ENCODE measurements around the gene C16orf92. TPM values are rescaled to one million over a fixed set of nuclear protein-coding genes. Genes with fewer than 3 reads are reported as not detected.
A peak's percentile ranks its signal among the peaks of the same experiment; 100 is the strongest.

The C16orf92 gene
- total RNA-seq, 1 donor from 2014 or later: not detected

GRCh38 chr16:30006095-30006473 lies 16.9 kb upstream of the C16orf92 start:
- DNase-seq (ENCODE audit: extremely low spot score, unreplicated experiment): no peak
- Mint-ChIP-seq H3K4me3 (no peak overlapping the region), H3K27me3 (peaks cover 22% of the 10 kb centered on the region), H3K4me1 (ENCODE audit: unreplicated experiment) (no peaks in the 10 kb centered on the region), H3K9me3 (no peaks in the 10 kb centered on the region), H3K27ac (no peak overlapping the region), H3K36me3 (no peaks in the 10 kb centered on the region)
- TF ChIP-seq CTCF (conservative IDR thresholded peaks at IDR 0.05): no peak

- no peak overlapping the region for H3K4me3 Mint-ChIP-seq
Measured at GRCh38 chr16:30006659-30007377, 16.2 kb upstream of the C16orf92 start.

GRCh38 chr16:30007378-30007895 lies 15.6 kb upstream of the C16orf92 start:
- H3K4me3 Mint-ChIP-seq: no peak overlapping the region
- H3K9me3 Mint-ChIP-seq: no peaks in the 10 kb centered on the region
- no peak overlapping the region for H3K27ac Mint-ChIP-seq

More at GRCh38 chr16:30006659-30007377, 16.2 kb upstream of the C16orf92 start:
- no peaks in the 10 kb centered on the region for H3K9me3 Mint-ChIP-seq
- no peak overlapping the region for H3K27ac Mint-ChIP-seq
- peaks cover 23% of the 10 kb centered on the region for H3K27me3 Mint-ChIP-seq
- H3K4me1 Mint-ChIP-seq (ENCODE audit: unreplicated experiment): peaks cover under 1% of the 10 kb centered on the region
- no peaks in the 10 kb centered on the region for H3K36me3 Mint-ChIP-seq
- no peak for TF ChIP-seq CTCF (conservative IDR thresholded peaks at IDR 0.05)
- no peak for DNase-seq (ENCODE audit: extremely low spot score, unreplicated experiment)

GRCh38 chr16:30009085-30009862 lies 13.7 kb upstream of the C16orf92 start:
- H3K4me3 Mint-ChIP-seq: peak overlapping the region; percentile 76
- H3K27me3 Mint-ChIP-seq: peaks cover 29% of the 10 kb centered on the region

More at GRCh38 chr16:30007378-30007895, 15.6 kb upstream of the C16orf92 start:
- Mint-ChIP-seq H3K4me1 (ENCODE audit: unreplicated experiment) (peaks cover 4% of the 10 kb centered on the region), H3K36me3 (no peaks in the 10 kb centered on the region), H3K27me3 (peaks cover 29% of the 10 kb centered on the region)
- DNase-seq (ENCODE audit: extremely low spot score, unreplicated experiment): no peak
- no peak for TF ChIP-seq CTCF (conservative IDR thresholded peaks at IDR 0.05)

More at GRCh38 chr16:30009085-30009862, 13.7 kb upstream of the C16orf92 start:
- no peak for TF ChIP-seq CTCF (conservative IDR thresholded peaks at IDR 0.05)
- DNase-seq (ENCODE audit: extremely low spot score, unreplicated experiment): no peak
- H3K27ac Mint-ChIP-seq: no peak overlapping the region
- H3K9me3 Mint-ChIP-seq: no peaks in the 10 kb centered on the region
- peaks cover 4% of the 10 kb centered on the region for H3K4me1 Mint-ChIP-seq (ENCODE audit: unreplicated experiment)
- H3K36me3 Mint-ChIP-seq: no peaks in the 10 kb centered on the region
